KOPT-K1 (cell line): ENCODE results near the gene IRF8.

Experiments used
- H3K27ac ChIP-seq: fragments of 200-600 bp; sonication (generic); 2 replicates; pipeline ENCODE4 v1.5.1; 2016; ENCODE audit warnings: antibody characterized with exemption, mild to moderate bottlenecking, low read depth, low read length; ENCODE audit not compliant: poor library complexity, severe bottlenecking
- H3K36me3 ChIP-seq: fragments of 200-600 bp; sonication (generic); 2 replicates; pipeline ENCODE4 v1.5.1; 2017; ENCODE audit warnings: antibody characterized with exemption, mild to moderate bottlenecking, low read length, moderate library complexity; ENCODE audit not compliant: insufficient read depth
- H3K9me3 ChIP-seq: fragments of 200-600 bp; sonication (generic); 2 replicates; pipeline ENCODE4 v1.5.1; 2017; ENCODE audit warnings: antibody characterized with exemption, low read length, mild to moderate bottlenecking; ENCODE audit not compliant: insufficient read depth, poor library complexity, severe bottlenecking

Gene IRF8

DNA sequence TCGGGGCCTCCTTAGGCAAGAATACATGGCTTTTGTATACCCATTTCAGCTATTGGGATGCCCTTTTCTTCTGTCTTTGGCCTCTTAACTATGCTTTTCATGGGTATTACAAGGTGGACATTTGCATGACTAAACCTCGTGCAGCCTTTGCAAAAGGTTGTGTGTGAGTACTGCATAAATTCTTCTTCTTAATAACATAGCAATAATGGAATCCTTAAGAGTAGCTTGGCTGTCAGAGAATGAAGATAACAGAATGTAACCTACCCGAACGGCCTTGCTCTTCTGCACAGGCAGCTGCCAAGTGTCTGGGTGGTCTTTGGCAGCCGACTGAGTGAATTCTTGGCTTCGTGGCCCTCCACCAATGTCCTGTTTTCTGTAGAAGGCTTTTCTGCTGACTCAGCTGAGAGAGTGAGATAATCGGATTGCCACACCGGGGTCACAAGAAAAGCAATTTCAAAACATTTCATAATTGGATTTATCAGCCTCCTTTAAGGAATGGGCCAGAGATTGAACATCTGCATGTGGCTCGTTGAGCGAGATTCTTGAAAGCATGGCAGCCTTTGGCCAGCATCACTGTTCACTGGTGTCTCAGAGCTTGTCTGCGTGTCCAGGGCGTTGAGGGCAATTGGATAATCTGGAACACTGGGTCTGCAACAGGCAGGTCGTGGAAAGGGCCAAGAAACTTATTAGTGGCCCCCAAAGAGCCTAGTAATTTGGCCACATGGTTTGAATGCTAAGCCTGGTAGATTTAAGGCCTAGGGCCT lies 13.4 kb downstream of the IRF8 start:
- H3K9me3 ChIP-seq, result no peaks in the 10 kb centered on the region
- no peak overlapping the region for H3K27ac ChIP-seq
- H3K36me3 ChIP-seq, result no peaks in the 10 kb centered on the region

DNA sequence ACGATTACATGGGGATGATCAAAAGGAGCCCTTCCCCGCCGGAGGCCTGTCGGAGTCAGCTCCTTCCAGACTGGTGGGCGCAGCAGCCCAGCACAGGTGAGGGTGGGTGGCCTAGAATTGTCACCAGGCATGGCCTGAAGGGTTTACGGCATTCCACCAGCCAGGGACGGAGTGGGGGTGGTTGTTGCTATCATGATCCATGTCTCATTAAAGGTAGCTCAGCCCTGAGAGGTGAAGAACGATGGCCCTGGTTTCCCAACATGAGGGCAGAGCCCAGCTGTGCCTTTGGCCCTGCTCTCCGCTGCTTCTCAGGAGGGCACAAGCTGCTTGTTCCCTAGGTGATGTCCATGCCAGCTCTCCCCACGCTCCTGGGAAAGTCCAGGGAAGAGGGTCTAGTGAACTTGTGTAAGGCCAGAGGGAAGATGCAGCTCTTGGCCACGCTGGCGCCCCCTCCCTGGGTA lies 14.2 kb downstream of the IRF8 start:
- no peaks in the 10 kb centered on the region for H3K9me3 ChIP-seq
- no peak overlapping the region for H3K27ac ChIP-seq
- no peaks in the 10 kb centered on the region for H3K36me3 ChIP-seq

DNA sequence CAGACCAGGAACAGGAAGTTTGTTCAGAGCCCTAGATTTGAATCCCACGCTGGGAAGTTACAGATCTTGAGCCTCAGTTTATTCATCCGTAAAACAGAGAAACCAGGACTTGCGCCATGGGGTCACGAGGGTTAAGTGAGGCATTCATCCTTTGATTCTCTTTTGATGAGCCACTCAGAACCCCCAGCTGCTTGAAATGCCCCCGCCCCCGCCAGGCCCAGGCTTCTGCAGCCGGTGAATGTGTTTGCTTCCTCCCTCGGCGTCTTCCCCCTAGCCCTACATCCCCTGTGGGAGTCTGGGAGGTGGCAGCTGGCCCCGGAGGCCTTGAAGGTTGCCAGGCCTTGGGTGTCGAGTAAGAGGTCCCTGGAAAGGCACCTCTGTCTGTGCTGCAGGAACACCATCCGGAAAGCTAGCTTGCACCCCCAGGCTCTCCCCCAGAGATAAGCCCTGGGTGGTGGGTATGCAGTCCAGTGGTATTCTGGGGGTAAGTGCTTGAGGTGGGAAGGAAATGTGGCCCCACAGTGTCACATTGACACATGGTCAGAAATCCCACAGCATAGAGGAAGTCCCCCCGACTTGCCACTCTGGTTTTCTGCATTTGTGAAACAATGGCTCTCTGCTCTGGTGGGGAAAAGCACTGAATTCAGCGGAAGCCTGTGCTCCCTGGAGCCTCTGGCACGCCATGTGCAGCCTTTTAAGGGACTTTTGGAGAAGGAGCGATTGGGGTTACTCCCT lies 14.9 kb downstream of the IRF8 start:
- H3K9me3 ChIP-seq, result no peaks in the 10 kb centered on the region
- no peaks in the 10 kb centered on the region for H3K36me3 ChIP-seq
- no peak overlapping the region for H3K27ac ChIP-seq

DNA sequence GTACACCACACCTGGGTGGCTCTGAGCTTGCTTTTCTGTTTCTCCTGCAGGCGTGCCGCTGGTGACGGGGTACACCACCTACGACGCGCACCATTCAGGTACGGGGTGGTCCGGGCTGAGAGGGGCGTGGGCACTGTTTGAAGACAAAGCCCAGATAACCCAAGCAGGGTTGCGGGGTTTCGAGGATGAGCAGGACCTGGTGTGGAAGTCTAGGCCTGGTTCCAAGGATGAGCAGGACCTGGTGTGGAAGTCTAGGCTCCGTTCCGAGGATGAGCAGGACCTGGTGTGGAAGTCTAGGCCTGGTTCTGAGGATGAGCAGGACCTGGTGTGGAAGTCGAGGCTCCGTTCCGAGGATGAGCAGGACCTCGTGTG lies 15.4 kb downstream of the IRF8 start:
- Histone ChIP-seq H3K36me3 (no peaks in the 10 kb centered on the region), H3K9me3 (no peaks in the 10 kb centered on the region), H3K27ac (no peak overlapping the region)

DNA sequence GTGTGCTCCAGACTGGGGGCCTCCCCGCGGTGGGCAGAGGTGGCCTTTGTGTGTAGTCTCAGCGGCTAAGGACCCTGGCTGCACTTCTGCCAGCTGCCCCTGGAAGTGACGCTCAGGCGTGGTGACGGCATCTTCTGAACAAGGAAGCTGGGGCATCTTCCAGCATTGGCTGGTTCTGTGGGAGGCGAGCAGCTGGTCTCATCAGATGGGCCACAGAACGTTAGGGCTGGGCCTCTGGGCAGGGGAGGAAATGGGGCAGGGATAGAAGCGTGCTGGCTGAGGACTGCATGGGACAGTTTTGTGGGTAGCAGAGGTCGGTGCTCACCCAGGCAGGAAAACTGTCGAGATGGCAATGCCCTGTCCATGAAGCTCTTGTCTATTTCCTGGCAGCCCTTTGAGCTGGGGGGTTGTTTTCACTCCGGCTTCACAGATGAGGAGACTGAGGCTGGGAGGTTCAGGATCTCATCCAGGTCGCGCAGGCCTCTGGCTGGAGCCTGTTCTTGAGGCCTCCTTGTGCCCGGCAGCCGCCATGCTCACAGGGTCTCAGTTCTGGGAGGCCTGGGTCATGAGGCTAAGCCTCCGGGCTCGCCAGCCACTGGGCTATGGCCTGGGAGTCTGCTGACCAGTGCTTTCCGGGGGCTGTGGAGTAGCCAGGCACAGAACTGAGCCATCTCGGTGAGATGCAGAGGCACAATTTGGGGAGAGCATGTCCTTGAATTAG lies 16.3 kb downstream of the IRF8 start:
- H3K27ac ChIP-seq, result no peak overlapping the region
- no peaks in the 10 kb centered on the region for H3K36me3 ChIP-seq
- no peaks in the 10 kb centered on the region for H3K9me3 ChIP-seq

DNA sequence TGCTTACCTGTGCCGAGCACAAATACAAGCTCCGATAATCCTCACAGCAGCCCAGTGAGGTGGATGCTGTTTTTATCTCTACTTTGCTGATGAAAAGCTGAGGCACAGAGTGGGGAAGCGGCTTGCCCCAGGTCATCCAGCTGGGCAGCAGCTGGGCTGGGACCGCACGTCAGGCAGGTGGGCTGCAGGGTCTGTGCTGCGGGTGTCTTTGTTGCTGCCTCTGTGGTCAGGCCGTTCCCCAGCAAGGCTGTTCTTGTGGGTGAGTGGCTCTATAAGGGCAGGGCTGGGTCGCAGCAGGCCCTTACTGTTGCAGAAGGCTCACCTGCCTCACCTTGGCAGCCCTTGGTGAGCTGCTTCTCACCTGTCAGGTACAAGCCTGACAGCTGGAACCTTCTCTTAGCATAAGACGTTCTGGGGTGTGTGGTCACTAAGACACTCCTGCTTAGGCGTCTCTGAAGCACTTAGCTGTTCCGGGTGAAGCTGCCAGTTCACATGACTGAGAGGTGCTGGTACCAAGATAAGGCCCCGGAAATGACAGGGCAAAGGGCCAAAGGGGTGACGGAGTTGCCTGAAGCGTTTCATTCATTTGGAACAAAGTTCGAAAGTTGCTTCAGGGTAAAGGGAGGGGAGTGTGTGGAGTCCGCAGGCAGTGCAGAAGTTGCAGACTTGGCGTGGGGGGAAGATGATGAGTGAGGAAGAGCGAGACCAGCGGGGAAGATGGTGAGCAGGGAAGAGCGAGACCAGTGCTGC lies 17.4 kb downstream of the IRF8 start:
- no peaks in the 10 kb centered on the region for H3K36me3 ChIP-seq
- no peaks in the 10 kb centered on the region for H3K9me3 ChIP-seq
- H3K27ac ChIP-seq, result no peak overlapping the region

DNA sequence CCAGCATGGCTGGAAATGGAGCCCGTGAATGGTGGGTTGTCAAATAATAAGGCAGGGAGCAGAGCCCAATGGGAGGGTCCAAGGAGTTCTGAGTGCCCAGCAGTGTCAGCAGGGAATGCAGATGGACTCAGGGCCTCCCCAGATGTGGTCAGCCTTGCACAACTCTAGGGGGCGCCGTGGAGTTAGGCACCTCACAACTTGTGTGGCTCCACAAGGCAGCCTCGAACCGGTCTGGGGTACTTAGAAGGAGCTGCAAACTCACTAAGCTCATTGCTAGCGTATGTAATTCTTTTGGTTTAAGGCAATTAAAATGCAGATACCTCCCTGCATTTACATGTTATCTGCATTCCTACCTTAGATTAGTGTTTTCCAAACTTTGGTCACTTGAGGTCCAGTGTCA lies 18.1 kb downstream of the IRF8 start:
- H3K27ac ChIP-seq, result no peak overlapping the region
- no peaks in the 10 kb centered on the region for H3K36me3 ChIP-seq
- H3K9me3 ChIP-seq, result no peaks in the 10 kb centered on the region

DNA sequence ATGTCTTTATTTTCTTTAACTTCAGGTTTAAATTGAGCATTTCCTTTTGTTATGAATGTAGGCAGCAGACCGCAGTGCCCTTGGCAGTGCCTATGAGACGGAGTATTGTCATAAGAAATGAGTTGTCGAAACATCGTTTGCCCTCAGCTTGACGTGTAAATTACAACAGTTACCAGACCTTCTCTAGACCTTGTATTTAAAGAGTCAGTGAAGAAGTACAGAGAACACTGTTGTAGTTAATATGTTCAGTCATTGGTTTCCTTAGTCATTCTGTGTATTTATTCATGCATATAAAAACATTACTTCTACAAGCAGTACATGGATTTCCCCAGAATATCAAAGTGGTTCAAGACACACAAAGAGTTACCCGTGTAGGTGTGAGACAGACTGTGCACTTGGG lies 19.0 kb downstream of the IRF8 start:
- Histone ChIP-seq H3K9me3 (no peaks in the 10 kb centered on the region), H3K36me3 (no peaks in the 10 kb centered on the region), H3K27ac (no peak overlapping the region)

DNA sequence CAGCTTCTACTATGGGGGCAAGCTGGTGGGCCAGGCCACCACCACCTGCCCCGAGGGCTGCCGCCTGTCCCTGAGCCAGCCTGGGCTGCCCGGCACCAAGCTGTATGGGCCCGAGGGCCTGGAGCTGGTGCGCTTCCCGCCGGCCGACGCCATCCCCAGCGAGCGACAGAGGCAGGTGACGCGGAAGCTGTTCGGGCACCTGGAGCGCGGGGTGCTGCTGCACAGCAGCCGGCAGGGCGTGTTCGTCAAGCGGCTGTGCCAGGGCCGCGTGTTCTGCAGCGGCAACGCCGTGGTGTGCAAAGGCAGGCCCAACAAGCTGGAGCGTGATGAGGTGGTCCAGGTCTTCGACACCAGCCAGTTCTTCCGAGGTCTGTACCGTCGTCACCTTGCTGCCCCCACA lies 19.5 kb downstream of the IRF8 start:
- Histone ChIP-seq H3K36me3 (no peaks in the 10 kb centered on the region), H3K27ac (no peak overlapping the region)

DNA sequence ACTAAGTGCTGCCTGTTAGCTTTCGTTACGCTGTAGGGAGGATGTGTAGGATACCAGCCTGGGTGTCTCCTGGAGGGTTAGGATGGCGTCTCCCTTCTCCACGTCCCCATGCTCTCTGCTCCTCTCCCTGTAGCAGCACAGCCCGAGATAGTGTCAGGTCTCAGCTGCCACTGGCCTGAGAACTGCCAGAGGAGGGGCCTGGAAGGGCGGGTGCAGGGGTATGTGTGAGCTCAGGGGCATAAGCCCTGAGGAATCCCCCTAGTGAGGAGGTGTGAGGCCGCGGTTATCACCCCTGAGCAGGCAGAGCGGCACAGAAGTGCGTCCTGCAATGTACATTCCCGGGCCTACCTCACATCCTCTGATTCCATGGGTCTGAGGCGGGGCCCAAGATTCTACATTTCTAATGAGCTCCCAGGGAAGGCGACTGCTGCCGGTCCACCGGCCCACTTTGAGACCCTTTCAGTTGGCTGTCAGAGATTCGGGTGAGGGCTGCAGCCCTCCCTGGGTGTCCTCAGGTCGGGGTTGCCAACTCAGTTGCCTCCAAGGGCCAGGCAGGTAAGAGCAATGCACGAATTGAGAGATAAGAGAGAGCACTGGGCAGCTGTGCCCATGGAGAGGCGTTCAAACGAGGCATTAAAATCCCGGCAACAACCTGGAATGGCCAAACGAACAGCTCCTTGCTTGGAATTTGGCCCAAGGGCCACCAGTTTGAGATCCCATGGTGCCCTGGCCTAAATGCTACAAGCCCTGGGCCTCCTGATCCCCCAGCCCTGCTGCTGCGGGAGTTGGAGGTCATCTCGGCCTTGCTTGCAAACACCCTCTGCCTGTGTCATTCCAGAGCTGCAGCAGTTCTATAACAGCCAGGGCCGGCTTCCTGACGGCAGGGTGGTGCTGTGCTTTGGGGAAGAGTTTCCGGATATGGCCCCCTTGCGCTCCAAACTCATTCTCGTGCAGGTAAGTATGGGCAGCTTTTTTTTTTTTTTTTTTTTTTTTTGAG lies 20.6 kb downstream of the IRF8 start:
- no peaks in the 10 kb centered on the region for H3K36me3 ChIP-seq
- H3K9me3 ChIP-seq, result no peaks in the 10 kb centered on the region
- no peak overlapping the region for H3K27ac ChIP-seq

More for the DNA sequence above, 19.5 kb downstream of the IRF8 start:
- H3K9me3 ChIP-seq, result no peaks in the 10 kb centered on the region

DNA sequence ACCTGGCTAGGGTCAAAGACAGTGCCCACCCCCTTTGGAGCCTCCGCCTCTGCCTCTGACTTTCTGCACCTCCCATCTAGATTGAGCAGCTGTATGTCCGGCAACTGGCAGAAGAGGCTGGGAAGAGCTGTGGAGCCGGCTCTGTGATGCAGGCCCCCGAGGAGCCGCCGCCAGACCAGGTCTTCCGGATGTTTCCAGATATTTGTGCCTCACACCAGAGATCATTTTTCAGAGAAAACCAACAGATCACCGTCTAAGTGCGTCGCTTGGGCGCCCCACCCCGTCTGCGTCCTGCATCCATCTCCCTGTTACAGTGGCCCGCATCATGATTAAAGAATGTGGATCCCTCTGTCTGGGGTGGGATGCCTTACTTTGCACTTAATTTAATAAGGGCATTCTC lies 22.1 kb downstream of the IRF8 start:
- Histone ChIP-seq H3K27ac (no peak overlapping the region), H3K36me3 (no peaks in the 10 kb centered on the region)

DNA sequence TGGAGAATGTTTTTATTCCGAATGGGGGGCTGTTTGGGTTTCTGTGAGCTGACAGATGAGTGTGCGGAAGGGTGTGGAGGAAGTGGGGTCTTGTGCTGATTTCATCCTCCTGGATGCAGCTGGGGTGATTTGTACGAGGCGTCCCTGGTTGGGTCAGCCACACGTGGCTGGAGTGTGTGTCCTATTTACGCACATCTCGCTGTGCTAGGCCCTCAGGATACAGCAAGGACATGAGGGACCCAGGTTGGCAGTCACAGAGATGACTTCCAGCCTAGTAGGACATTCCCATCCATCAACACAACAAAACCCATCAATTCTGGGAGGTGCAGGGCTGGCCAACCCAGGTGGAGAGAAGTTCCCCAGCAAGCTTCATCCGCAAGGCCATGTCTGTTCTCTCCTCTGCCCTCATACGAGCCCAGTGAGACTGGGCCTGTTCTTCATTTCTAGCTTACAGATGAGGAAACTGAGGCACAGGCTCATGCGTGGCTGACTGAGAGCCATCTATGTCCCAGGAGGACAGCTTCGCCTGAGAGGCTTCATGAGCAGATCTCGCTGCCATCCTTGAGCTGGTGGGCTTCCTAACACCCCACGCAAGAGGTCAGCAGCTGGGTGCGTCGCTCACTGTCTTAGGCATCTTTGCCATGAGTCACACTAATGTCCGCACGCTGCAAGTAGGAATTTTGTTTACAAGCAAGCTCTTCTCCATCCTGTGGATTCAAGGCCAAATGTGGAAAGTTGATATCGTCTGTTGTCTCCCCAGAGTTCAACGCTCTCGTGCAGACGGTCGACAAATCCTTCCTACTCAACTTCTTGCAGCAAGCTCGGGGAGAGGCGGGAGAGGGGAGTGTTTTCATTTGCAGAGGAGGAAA lies 24.4 kb downstream of the IRF8 start:
- no peak overlapping the region for H3K27ac ChIP-seq
- H3K36me3 ChIP-seq, result no peaks in the 10 kb centered on the region
- H3K9me3 ChIP-seq, result no peaks in the 10 kb centered on the region

More for the DNA sequence above, 22.1 kb downstream of the IRF8 start:
- H3K9me3 ChIP-seq, result no peaks in the 10 kb centered on the region

DNA sequence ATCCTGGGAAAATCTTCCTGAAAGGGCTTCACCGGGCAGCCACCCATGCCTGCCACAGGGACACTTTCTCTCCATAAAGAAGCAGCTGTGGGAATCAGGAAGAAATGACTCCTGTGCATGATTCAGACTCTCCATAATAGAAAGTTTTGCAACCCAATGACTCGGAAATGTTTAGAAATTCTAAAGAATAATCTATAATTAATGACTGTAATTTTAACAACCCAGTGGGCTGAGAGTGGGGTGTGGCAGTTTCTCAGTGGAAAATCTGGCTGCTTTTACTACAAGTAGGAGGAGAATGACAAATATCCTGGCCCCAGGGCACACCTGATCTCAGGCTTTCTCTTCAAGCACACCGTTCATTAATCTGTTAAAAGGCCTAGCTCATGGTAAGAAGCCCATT lies 25.7 kb downstream of the IRF8 start:
- Histone ChIP-seq H3K36me3 (no peaks in the 10 kb centered on the region), H3K27ac (no peak overlapping the region), H3K9me3 (no peaks in the 10 kb centered on the region)
